Coronary artery (tissue), 2 donors: ENCODE results near the gene OR2A5.

Experiments used
- DNase-seq: peaks from one replicate; pipeline ENCODE4 v3.0.0-alpha.2; 2017; ENCODE audit warnings: low spot score
- H3K27ac ChIP-seq, 2 donors: fragments of 200-600 bp; sonication (generic); one replicate each; pipeline ENCODE4 v1.5.1; 2016 to 2019
- H3K4me3 ChIP-seq: fragments of 200-600 bp; sonication (generic); 2 replicates; pipeline ENCODE4 v1.5.1; 2016; ENCODE audit warnings: mild to moderate bottlenecking, moderate library complexity
- CTCF ChIP-seq: fragments of 200-600 bp; sonication (generic); IDR thresholded peaks from one replicate; pipeline ENCODE4 v1.5.1; 2019; ENCODE audit warnings: antibody characterized with exemption

The OR2A5 gene

GRCh38 chr7:144090667-144091066 is 41.9 kb downstream of the OR2A5 start:
- DNase-seq, result no peak
- TF ChIP-seq CTCF, result no peak
- Histone ChIP-seq H3K27ac (no peak overlapping the region), H3K4me3 (no peak overlapping the region)

GRCh38 chr7:144098776-144099175 is 50.0 kb downstream of the OR2A5 start:
- Histone ChIP-seq H3K27ac (no peak overlapping the region), H3K4me3 (no peak overlapping the region)
- no peak for TF ChIP-seq CTCF
- DNase-seq, result no peak

GRCh38 chr7:144100607-144101006 is 51.9 kb downstream of the OR2A5 start:
- TF ChIP-seq CTCF, result no peak
- DNase-seq, result no peak
- no peak overlapping the region for H3K27ac ChIP-seq
- no peak overlapping the region for H3K4me3 ChIP-seq

GRCh38 chr7:144102041-144102440 is 53.3 kb downstream of the OR2A5 start:
- TF ChIP-seq CTCF, result no peak
- DNase-seq, result no peak

GRCh38 chr7:144105211-144105610 is 56.5 kb downstream of the OR2A5 start:
- no peak for DNase-seq
- Histone ChIP-seq H3K4me3 (no peak overlapping the region), H3K27ac (no peak overlapping the region)
- no peak for TF ChIP-seq CTCF

More at GRCh38 chr7:144102041-144102440, 53.3 kb downstream of the OR2A5 start:
- Histone ChIP-seq H3K4me3 (no peak overlapping the region), H3K27ac (no peak overlapping the region)
